ENCODE results near the gene KLHL7.
"Not testable (repeated sequence)": the region's sequence is repeated elsewhere in the genome, so short reads cannot be mapped to it uniquely, and the experiment has no call there.

Gene KLHL7

GRCh38 chr7:23220690-23221305 lies 115.2 kb downstream of the KLHL7 start:
- DNase-seq = no peak

GRCh38 chr7:23222439-23223030 lies 117.0 kb downstream of the KLHL7 start:
- no peak for DNase-seq

DNA sequence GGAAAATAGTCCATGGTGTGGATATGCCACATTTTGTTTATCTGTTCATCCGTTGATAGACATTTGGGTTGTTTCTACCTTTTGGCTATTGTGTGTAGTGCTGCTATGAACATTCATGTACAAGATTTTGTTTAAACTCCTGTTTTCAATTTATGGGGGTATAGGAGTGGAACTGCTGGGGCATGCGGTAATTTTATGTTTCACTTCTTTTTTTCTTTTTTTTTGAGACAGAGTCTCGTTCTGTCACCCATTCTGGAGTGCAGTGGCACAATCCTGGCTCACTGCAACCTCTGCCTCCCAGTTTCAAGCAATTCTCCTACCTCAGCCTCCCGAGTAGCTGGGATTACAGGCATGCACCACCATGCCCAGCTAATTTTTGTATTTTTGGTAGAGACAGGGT lies 118.8 kb downstream of the KLHL7 start:
- not testable (repeated sequence) for DNase-seq

DNA sequence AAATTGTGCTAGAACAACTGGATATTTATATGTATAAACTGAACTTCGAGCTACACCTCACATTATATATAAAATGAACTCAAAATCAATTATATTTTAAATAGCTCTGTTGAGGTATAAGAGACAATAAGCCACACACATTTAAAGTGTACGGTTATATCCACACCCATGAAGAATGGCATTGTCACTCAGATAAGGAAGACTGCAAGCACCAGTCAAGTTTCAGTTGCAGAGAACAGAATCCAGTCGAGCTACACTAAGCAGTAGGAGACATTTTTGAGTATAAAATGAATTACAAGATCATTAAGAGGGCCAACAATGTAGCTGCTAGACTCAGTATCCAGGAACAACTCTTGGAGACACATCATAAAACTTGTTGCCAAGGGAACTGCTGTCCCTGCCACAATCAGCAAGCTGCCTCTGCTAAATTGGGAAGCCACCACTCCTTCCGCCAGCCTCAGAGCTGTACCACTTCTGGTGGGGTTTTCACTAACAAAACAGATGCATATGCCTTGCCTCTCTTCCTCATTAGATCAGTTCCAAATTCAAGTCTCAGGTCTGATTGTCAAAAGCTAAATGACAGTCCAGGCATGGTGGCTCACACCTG lies 121.4 kb downstream of the KLHL7 start:
- DNase-seq = no peak

Data from activated CD4-positive, alpha-beta T cell treated with anti-CD3 and anti-CD28 coated beads, Interleukin-2, amount 50 U/mL, for 1 hour (primary cell).